ENCODE results near the gene CCDC33. TPM values are rescaled to one million over a fixed set of nuclear protein-coding genes. Genes with fewer than 3 reads are reported as not detected.

Gene CCDC33
- total RNA-seq, 1 experiment from 2014 or later, result 3.5 TPM

DNA sequence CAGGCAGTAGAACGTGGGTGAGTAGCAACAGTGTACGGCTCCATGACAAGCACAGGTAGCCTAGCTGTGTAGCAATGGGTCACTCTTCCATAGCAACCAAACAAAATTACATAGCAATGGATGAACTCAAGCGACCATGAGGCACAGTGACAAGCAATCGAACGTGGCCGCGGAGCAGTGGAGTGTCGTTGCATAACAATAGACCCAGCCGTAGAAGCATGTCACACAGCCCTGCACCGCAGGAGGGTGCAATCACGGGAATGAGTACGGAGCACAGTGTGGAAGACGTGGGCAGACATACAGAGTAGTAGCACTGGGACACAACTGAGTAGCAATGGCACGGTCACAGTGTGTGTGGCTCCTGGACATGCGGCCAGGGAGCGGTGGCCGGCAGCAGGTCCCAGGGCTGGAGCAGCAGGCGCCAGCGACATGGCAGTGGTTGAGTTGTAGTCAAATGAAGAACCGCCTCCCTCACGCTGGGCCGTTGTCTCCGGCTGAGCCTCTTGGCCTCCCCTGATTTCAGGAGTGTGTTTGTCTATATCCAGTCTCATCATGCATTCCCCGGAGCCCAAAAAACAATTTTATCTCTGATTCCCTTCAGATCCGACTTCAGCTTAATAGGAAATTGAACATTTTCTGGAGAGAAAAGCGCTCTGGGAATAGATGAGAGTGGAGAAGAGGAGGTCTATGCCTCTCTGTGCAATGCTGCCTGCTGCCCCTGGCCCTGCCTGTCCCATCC, 64.1 kb downstream of the CCDC33 start:
- DNase-seq (ENCODE audit: low spot score), result no peak
- in situ Hi-C loops (cut with HindIII; ENCODE audit: low sequenced_read_pairs), result no loop called here

DNA sequence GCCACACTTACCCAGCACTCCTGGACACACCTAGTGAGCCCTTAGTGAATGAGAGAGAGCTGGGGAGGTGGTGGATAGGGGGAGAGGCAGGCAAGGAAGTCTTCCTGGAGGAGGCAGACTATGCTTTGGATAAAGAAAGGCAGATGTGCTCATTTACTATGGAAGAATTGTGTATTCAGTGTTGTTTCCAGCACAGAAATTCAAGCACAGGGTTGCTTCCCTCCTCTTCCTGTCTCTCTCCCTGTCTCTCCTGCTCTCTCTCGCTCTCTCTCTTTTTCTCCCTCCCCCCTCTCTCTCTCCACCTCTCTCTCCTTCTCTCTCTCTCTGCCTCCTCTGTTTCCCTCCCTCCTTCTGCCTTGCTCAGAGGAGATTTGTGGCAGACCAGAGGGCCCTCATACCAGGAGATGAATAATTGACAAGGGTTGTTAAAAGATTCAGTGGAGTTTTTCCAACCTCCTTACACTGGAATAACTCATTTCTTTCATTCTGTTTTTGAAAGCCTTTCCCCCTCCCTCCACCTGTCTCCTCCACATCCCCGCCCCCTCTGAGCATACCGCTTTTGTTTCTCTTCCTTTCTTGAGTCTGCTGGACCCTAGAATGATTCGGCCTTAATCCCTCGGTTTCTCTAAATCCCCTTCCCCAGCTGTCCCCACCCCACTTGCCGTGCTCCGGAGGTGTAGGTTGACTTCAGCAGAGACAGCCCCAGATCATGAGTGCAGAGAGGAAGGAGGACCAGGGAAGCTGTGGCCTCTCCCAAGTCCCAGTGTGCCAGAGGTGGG, 65.6 kb downstream of the CCDC33 start:
- in situ Hi-C loops (cut with HindIII; ENCODE audit: low sequenced_read_pairs), result no loop called here
- DNase-seq (ENCODE audit: low spot score), result no peak

DNA sequence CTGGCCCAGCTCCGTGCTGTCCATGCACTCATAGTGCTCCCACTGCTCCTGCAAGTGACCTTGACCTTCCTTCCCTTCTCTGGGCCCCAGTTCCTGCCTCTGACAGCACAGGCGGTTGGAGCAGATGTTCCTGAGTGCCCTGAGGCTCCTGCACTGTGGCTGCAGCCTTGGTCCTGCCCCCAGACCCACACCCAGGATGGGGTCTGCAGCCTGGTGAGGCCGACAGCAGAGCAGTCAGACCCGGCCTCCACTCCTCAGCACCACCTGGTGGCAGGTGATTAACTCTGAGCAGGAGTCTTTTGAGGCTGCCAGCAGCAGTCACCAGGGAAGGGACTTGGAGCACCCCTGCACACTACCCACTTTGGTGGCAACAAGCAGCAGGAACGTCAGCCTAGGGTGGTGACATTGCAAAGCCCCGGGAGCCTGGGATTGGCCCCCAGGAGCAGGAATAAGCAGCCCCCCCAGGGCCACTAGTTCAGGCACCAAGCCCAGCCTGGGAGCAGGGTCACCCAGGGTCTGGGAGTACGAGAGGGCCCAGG, 66.8 kb downstream of the CCDC33 start:
- in situ Hi-C loops (cut with HindIII; ENCODE audit: low sequenced_read_pairs), result no loop called here
- DNase-seq (ENCODE audit: low spot score), result peak; percentile 26

DNA sequence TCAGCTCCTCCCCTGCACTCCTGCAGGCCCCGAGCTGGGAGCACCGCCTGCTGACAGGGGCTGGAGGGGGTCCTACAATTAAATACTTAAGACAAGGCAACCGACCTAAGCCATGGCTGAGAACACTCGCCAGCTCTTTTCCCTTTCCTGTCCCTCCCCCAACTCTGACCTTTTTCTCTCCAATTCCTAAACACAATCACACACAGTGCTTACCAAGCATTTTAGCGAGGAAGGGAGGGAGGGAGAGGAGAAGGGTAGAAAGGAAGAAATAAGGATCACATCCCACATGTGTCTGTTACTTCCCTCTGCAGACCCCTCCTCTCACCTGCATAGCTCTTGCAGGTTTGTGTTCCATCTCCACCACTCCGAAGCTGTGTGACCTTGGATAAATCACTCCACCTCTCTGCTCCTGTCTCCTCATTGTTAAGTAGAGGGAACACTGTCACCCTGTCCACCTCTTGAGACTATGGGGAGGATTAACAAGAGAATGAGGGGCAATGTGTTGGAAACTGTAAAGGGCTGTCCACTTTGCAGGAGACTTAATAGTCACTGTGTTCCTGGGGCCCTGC, 67.7 kb downstream of the CCDC33 start:
- in situ Hi-C loops (cut with HindIII; ENCODE audit: low sequenced_read_pairs), result no loop called here
- DNase-seq (ENCODE audit: low spot score), result no peak

DNA sequence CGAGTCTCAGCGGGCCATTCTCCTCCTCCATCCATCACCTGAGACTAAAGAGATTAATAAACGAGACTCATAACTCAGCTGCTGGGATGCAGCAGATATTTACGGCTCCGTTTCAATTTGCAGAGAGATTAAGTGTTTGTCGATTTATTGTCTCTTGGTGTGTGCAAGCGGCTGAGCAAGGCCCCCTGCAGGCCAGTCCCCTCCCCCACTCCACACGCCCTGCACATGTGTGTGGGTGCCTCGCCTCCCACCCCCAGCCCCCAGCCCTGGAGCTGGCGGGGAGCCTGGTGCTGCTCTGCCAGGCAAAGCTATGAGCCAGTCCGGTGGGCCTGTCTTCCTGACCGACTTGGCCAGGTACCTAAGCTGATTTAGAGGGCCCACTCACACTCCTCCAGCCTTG, 68.3 kb downstream of the CCDC33 start:
- DNase-seq (ENCODE audit: low spot score), result no peak
- in situ Hi-C loops (cut with HindIII; ENCODE audit: low sequenced_read_pairs), result no loop called here

DNA sequence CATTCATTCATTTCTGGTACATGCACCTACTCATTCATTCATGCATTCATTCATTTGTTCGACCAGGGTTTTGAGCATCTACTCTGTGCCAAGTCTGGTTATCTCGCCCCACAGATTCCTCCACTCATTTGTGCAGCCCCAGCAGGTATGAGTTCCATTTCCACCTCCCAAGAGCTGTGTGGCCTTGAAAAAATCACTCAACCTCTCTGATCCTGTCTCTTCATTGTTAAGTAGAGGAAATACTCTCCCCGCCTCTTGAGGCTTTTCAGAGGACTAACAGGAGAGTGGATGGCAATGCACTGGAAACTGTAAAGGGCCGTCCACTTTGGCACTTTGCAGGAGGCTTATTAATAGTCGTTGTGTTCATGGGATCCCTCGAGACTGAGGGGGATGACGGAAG, 69.6 kb downstream of the CCDC33 start:
- DNase-seq (ENCODE audit: low spot score), result no peak
- in situ Hi-C loops (cut with HindIII; ENCODE audit: low sequenced_read_pairs), result no loop called here

DNA sequence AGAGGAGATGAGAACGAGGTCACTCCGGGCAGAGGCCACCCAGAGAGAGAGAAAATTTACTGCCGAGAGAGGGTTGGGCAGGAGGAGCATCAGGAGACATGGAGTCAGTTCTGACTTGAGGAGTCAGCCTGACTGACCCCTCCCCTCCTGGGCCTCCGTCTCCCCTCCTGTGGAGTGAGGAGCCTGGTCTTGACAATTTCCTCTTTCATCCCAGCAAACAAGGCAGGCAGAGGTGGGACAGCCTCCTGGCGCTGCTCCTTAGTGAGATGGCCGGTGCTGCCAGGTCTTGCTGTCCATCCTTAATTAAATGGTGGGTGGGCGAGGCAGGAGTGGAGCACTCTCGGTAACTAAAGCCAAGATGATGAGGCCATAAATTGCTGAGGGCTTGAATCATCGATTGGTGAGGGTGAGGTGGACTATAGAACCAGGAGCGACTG, 70.7 kb downstream of the CCDC33 start:
- no peak for DNase-seq (ENCODE audit: low spot score)
- in situ Hi-C loops (cut with HindIII; ENCODE audit: low sequenced_read_pairs), result no loop called here

DNA sequence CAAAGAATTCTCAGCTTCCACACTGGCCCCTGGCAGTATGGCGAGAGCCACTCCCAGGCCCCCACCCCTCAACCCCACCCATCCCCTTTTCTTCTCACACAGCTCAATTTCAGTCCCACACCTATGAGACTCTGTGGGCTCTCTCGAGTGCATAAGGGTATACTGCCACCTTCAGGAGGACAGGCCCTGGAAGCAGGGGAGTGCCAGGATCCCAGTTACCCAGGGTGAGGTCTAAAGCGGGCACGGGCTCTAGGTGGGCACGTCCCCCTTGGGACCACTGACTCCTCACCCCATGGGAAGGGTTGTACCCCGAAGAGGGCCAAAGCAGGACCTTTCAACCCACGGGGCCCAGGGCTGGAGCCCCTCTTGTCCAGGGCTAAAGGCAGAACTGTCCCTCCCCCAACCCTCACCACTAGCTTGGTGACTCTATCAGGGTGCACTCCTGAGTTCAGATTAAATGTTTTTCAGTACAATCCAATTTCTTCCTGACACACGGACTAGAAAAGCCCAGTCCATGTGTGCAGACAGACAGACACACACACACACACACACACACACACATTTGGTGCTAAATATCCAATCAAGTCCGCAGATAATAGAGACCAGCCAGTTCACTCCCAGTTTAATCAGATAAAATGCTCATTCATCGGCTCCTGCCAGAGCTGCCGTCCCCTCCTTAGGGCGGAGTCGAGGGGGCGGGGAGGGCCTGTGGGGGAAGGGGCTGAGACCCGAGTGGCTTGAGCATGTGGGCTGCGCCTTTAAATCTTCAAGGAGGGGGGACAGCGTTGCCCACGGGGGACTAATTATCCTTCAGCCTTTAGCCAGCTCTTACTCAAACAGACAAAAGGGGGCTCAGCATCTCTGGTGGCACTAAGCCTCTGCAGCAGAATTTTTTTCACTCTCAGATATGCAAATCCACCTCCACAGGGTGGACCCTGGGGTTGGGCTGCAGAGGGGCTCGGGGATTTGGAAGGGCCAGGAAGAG, 72.0 kb downstream of the CCDC33 start:
- peak; percentile 75 for DNase-seq (ENCODE audit: low spot score)

DNA sequence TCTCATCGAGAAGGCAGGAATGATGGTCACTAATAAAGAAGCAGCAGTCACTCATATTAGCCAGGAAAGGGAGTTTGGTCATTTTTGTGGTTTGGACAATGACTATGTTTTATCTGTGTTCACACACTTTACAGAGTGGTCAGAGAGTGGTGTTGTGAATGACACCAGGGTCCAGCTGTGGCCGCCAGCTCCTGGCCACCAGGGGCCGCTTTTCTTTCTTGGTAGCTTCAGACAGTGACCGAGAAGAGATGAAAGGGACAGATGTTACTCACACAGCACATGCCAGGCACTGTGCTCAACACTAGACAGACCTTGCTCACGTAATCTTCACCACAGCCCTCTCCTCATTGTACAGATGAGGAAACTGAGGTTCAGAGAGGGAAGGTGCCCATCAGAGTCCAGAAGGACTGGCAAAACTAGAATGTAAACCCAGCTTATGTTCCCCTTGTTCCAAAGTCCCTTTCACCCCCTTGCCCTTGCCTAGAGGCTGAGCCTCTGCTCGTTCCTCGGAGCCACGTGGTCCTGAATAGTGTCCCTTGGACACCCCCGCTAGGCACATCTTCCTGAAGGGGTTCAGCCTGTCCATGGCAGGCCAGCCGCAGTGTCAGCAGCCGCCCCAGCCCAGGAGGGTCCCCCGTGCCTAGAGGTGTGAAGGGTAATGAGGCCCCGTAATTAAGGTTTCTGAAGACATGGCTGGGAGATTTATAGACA, 75.8 kb downstream of the CCDC33 start:
- in situ Hi-C loops (cut with HindIII; ENCODE audit: low sequenced_read_pairs), result no loop called here
- DNase-seq (ENCODE audit: low spot score), result no peak

More for the DNA sequence above, 72.0 kb downstream of the CCDC33 start:
- in situ Hi-C loops (cut with HindIII; ENCODE audit: low sequenced_read_pairs), result no loop called here

DNA sequence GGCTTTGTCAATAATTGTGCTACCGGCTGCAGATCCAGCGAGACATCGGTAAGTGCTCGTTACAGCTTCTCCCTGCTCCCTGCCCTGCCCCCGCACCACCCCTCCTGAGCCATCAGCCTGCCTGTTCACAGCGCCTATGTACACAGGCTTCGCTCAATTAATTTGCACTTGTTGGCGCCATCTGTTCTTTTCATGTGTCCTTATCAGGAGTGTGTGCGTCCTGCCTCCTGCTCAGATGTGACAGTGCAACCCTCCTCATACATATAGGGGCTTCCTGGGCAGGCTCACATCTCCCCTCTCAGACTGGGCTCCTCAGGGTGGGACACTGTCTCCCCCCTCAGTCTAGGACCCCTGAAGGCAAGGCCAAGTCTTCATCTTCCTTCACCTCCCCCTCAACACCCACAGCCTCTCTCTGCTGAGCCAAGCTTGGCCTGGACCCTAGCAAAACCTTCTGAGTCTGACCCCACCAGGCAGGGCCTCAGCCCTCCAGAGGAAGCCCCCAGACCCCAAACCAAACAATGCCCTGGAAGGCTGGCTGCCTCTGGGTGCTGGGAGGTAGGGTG, 76.4 kb downstream of the CCDC33 start:
- in situ Hi-C loops (cut with HindIII; ENCODE audit: low sequenced_read_pairs), result no loop called here
- DNase-seq (ENCODE audit: low spot score), result peak; percentile 77

DNA sequence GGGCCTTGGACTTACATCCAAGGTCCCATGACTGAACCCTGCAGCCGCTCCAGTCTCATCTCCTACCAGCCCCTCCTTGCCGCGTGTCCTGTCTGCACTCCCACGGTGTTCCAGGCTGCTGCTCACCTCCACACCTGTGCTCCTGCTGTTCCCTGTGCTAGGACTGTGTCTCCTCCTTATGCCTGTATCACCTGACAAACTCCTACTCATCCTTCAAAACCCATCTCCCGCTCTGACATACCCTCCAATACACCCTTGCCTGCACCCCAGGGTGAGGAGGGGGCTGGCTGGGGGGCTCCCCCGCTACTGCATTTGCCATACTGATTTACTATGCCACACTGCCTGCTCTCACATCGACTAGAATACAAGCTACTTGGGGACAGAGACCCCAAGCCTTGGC, 77.8 kb downstream of the CCDC33 start:
- in situ Hi-C loops (cut with HindIII; ENCODE audit: low sequenced_read_pairs), result no loop called here
- no peak for DNase-seq (ENCODE audit: low spot score)

DNA sequence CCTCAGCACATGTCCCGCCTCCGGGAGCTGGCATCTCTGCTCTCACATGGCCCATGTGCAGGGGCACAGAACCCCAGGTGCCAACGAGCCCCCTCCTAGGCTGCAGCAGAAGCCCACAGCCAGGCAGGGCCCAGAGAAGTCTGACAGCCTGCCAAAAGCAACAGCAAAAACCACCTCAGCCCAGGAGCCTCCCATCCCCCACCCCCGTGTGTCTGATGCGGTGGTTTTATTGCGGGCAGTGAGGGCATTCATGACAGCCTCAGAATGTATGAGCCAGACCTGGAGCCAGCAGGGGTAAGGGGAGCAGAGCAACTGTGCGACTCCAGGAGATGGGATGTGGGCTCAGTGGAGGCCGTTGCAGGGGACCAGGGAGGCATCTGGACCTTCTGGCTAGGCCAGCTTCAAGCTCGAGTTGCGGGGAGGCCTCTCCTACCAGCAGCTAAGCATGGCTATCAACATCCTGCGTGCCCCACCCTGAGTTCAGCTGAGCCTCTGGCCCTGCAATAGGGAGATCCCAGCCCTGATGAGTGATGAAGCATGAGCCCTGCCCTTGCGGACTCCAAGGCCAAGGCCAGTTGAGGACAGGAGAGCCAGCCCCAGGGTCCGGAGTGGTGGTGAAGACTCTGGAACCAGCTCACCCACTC, 78.8 kb downstream of the CCDC33 start:
- no peak for DNase-seq (ENCODE audit: low spot score)
- in situ Hi-C loops (cut with HindIII; ENCODE audit: low sequenced_read_pairs), result no loop called here

DNA sequence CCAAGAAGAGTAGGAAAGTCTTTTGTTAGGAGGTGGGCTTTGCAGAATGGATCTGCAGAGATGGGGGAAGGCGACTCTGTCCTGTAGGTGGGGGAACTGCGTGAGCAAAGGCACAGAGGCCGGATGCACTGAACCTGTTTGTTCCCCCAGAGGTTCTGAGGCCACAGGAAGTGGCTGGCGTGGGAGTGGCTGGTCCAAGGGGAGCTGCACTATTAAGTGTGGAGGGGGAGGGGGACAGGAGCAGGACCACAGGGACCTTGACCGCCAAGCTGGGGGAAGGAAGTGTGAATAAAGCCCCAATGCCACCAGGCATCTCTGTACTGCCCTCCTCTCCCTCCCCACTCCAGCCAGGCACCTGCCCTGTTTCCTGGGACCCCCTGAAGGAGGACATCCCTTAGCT, 79.5 kb downstream of the CCDC33 start:
- DNase-seq (ENCODE audit: low spot score), result no peak
- in situ Hi-C loops (cut with HindIII; ENCODE audit: low sequenced_read_pairs), result no loop called here

DNA sequence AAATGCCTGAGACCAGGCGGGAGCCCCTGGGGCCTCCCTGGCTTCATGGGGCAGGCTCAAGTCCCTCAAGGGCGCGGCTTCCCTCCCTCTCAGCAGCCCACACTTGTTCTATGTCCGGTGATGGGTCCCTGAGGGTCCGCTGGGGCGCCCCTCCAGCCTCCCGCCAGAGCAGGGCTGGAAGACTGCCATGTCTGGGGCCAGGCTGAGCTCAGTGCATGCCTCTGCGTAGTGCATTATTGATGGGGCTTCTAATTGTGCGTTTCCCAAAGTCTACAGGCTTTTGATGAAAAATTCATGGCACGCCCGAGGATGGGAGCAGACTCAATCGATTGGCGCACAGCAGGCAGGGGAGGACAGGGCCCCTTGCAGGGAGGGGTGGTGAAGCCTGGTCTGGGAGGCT, 80.0 kb downstream of the CCDC33 start:
- DNase-seq (ENCODE audit: low spot score), result no peak
- in situ Hi-C loops (cut with HindIII; ENCODE audit: low sequenced_read_pairs), result no loop called here

DNA sequence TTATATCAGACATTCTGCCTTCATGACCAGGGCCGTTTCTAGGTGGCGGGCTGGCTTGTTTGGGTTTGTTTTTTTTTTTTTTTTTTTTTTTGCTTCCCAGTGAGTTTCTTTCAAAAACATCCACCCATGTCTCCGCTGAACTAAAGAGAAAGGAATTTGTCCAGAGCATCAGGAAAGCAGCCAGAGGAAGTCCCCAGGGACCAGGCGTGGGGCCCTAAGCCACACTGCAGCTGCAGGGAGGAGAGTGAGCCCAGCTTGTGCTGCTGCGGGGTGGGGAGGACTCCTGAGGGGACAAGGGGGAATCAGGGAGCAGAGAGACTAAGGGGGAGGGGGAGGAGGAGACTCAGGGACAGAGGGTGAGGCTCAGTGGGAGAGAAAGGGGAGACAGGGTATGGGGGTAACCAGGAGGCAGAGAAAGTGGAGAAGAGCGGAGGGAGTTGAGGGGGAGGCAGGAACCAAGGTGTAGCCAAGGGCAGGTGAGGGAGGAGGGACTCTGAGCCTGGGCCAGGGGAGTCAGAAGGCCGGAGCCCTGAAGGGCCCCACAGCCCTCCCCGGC, 81.8 kb downstream of the CCDC33 start:
- no peak for DNase-seq (ENCODE audit: low spot score)

DNA sequence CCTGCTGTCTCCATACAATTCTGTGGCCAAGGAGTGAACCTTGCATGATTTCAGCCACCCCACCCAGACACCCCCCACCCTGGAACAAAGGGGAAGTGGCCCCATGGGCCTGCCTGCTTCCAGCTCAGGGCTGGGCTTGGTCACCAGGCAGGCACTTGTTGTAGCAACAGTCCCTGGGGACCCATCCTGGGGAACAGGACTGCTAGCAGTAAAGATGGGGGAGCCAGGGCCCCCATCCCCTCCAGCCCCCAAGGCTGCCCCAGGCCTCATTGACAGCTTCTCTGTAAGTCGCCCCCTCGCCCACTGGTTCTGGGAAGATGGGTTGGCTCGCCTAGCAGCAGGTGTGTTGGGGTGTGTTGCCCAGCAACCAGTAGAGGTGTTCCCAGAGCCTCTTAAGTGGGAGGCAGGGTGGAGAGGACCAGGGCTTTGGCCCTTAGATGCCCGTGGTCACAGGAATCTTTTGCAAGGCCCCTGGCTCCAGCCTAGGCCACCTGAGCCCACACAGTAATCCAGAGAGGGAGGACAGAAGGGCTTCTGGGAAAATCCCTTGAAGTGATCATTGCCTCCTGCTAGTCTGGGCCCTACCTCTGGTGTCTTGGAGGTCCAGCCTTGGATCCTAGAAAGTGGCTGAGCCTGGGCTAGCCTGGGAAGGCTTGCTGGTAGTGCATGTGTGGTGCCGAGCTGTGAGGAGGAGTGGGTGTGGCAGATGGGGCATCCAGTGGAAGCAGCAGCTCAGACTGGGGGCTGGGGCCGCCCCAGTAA, 82.4 kb downstream of the CCDC33 start:
- in situ Hi-C loops (cut with HindIII; ENCODE audit: low sequenced_read_pairs), result no loop called here
- DNase-seq (ENCODE audit: low spot score), result no peak

More for the DNA sequence above, 81.8 kb downstream of the CCDC33 start:
- in situ Hi-C loops (cut with HindIII; ENCODE audit: low sequenced_read_pairs), result no loop called here

DNA sequence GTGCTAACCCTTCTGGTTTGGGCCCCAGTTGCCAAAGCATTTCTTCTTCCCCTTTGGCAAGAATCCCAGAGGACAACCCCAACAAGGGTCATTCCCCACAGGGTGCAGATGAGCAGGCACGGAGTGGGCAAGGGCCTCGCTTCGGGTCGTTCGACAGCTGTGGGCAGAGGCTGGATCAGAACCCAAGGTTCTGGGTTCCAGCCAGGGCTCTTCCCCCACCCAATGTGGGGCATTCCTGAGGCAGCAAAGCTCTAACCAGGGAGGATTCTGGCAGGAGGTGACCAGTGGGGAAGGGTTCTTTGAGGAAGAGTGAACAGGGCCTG, 83.0 kb downstream of the CCDC33 start:
- in situ Hi-C loops (cut with HindIII; ENCODE audit: low sequenced_read_pairs), result no loop called here
- no peak for DNase-seq (ENCODE audit: low spot score)
